GM10248 (cell line): ENCODE measurements around the gene LIMS2.

Experiments used
- CTCF ChIA-PET: fragments of 300-600 bp; sonication (Branson Sonifier 250); formaldehyde crosslinking; extraction: SDS; loops from one replicate; lab custom pipeline; 2021; ENCODE audit warnings: antibody characterized with exemption; lab: Yijun Ruan, JAX
- POLR2A ChIA-PET: fragments of 350-650 bp; sonication (Branson Sonifier 250); formaldehyde crosslinking; extraction: SDS; loops from one replicate; lab custom pipeline; 2020; ENCODE audit warnings: antibody characterized with exemption; lab: Yijun Ruan, JAX
- DNase-seq: peaks from one replicate; pipeline ENCODE4 v3.0.0; 2012; ENCODE audit errors: extremely low spot score
- CTCF ChIP-seq: IDR thresholded peaks from 2 replicates; pipeline ENCODE4 v1.5.1; 2012; ENCODE audit warnings: mild to moderate bottlenecking, low read depth; ENCODE audit errors: extremely low read depth, missing control alignments, control extremely low read depth

LIMS2 gene

DNA sequence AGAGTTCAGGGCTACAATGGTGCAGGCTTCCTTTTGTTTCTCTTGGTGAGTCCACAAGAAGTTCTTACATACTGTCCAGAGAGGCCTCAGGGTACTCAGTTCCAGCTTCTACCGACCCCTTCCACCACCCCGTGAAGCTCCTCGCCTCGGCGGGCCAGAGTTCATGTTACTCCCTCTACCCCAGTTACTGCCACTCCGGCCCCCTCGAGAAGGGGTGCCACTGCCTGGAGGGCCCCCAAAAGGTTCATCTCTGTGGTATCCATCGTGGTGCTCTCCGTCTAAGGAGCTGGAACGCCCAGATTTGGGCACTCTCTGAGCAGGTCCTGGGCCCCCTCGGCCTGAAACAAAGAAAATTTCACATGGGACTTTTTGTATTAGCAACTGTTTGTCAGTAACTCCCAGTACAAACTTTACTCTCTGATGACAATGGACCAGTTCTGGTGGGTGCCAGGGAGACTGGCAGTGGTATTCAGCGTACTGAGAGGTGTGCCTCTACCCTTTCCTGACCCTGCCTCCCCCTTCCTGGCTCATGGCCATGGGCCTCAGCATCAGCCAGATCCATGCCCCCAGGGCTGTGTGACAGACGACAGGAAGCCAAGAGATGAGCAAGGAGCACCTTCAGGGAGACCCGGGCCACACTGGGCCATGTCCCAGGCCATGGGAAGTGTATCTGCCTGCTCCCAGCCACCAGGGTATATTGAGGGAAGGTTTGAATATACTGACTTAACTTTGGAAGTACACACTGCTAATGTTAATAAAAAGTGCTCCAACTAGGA is 31.1 kb upstream of the LIMS2 start:
- CTCF ChIA-PET, result no interaction called here
- no peak for TF ChIP-seq CTCF
- POLR2A ChIA-PET, result no interaction called here
- no peak for DNase-seq

- DNase-seq, result no peak
- CTCF ChIA-PET, result interaction anchor here (1.0 to 2.2 kb wide), 3 partner anchors 9 to 57 kb away, joined by 3 to 16 read pairs (median 3); no protein-coding TSS in a partner anchor
- POLR2A ChIA-PET, result no interaction called here
- no peak for TF ChIP-seq CTCF
Measured at GRCh38 chr2:127705391-127706065, 30.2 kb upstream of the LIMS2 start.

- CTCF ChIA-PET, result interaction anchor here (0.9 to 2.2 kb wide), 5 partner anchors 9 to 153 kb away, joined by 3 to 16 read pairs (median 4); partner anchors contain the start of gene POLR2D
- POLR2A ChIA-PET, result no interaction called here
- TF ChIP-seq CTCF, result no peak
- DNase-seq, result no peak
Measured at GRCh38 chr2:127704641-127705390, 29.5 kb upstream of the LIMS2 start.

- DNase-seq, result no peak
- TF ChIP-seq CTCF, result no peak
- POLR2A ChIA-PET, result no interaction called here
- CTCF ChIA-PET, result interaction anchor here (1.4 to 2.2 kb wide), 3 partner anchors 11 to 112 kb away, joined by 5 to 16 read pairs (median 5); no protein-coding TSS in a partner anchor
Measured at GRCh38 chr2:127703282-127703681, 28.0 kb upstream of the LIMS2 start.

- ChIA-PET CTCF (interaction anchor here (0.8 to 1.7 kb wide), 6 partner anchors 23 to 165 kb away, joined by 3 to 5 read pairs (median 3); no protein-coding TSS in a partner anchor), POLR2A (no interaction called here)
- no peak for DNase-seq
- TF ChIP-seq CTCF, result no peak
Measured at GRCh38 chr2:127702395-127703009, 27.2 kb upstream of the LIMS2 start.
